AG09319 (cell line): ENCODE results near the gene MYCBPAP.

Source experiments
- DNase-seq: peaks from one replicate; pipeline ENCODE4 v3.0.0-alpha.2; 2010; ENCODE audit warnings: low read depth; ENCODE audit errors: extremely low read depth
- CTCF ChIP-seq: IDR thresholded peaks from 2 replicates; pipeline ENCODE4 v1.5.1; 2011; ENCODE audit warnings: low read depth, mild to moderate bottlenecking, inconsistent platforms, low read length, moderate library complexity

MYCBPAP gene

GRCh38 chr17:50507871-50508572 is at the start of gene MYCBPAP:
TSS of gene MYCBPAP (plus strand) at chr17:50508439. CDS start at chr17:50508675, 236 bp downstream.
- TF ChIP-seq CTCF: peak; percentile 19; the same call in 1 of the 2 replicates
- peak; percentile 52 for DNase-seq

GRCh38 chr17:50458701-50459676 is 49.2 kb upstream of the MYCBPAP start:
- DNase-seq: no peak
- TF ChIP-seq CTCF: no peak

GRCh38 chr17:50459756-50460155 is 48.5 kb upstream of the MYCBPAP start:
- no peak for DNase-seq
- TF ChIP-seq CTCF: no peak

- TF ChIP-seq CTCF: no peak
- DNase-seq: no peak
Measured at GRCh38 chr17:50460831-50461526, 47.3 kb upstream of the MYCBPAP start.

GRCh38 chr17:50461550-50462132 is 46.6 kb upstream of the MYCBPAP start:
- DNase-seq: no peak
- no peak for TF ChIP-seq CTCF

- no peak for TF ChIP-seq CTCF
- DNase-seq: no peak
Measured at GRCh38 chr17:50462446-50462845, 45.8 kb upstream of the MYCBPAP start.
